HG02571 (cell line): Measurements from ENCODE around the gene ANXA6.

ENCODE experiments used
- ATAC-seq: cut with Tn5 transposase; IDR thresholded peaks from one replicate; pipeline ENCODE4 v1.9.1; 2021; ENCODE audit warnings: mild to moderate bottlenecking, moderate library complexity; ENCODE audit not compliant: unreplicated experiment

ANXA6 gene

DNA sequence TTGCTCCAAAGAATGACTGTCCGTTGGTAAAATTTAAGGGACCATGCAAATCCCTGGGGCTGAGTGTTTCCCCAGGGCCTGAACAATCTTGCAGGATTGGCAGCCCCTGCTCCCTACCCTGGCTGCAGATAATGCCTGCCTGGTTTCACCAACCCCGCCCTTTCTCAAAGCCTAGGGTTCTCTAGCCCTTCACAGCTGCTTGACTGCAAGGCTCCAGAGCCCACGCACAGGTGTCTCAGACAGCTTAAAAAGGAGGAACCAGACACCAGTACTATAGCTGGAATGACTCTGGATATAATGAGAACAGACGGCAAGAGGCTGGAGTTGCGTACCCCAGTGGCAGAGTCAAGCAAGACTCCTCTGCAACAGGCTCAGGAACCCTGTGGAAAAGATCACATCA, 51.5 kb downstream of the ANXA6 start:
- no peak for ATAC-seq

DNA sequence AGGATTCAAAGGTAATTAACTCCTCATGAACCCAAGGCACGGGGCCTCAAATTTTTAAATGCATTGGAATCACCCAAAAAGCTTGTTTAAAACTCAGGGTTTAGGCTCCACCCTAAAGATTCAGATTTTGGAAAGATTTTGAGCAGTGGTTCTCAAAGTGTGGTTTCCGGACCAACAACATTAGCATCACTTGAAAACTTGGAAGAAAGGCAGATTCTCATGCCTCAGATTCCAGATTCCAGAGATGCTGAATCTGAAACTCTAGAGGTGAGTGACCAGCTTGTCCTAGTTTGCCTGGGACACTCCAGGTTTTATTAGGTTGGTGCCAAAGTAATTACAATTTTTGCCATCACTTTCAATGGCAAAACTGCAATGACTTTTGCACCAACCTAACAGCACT, 52.0 kb downstream of the ANXA6 start:
- no peak for ATAC-seq

DNA sequence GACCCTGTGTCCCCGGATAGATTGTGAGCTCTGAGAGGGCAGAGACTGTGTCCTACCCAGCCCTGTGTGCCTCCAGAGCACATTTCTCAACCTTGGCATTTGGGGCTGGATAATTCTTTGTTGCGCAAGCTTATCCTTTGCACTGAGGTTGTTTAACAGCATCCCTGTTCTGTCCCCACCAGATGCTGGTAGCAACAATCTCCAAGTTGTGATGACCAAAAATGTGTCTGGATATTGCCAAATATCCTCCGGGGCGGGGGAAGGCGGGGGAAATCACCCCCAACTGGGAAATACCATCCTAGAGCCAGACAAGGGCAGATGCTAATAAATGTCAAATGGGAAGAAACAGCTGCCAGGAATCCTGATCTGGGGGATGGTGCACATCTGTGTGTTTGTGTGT, 52.8 kb downstream of the ANXA6 start:
- ATAC-seq: no peak

DNA sequence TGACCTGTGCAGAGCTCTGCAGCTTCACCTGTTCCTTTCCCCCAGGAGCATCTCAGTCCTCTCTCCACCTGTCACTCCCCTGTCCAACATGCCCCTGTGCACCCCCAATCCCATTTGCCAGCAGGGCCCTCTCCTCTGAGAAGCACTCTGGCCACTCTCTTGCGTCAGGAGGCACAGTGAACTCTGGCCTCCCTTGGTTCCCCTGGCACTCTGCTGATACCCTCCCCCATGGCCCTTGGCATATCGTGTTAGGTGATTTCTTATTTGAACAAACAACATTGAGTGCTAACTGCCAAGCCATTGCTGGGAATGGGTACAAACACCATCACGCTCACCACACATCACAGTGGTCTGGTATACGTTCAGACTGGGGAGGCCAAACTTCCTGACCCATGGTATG, 55.8 kb downstream of the ANXA6 start:
- no peak for ATAC-seq

DNA sequence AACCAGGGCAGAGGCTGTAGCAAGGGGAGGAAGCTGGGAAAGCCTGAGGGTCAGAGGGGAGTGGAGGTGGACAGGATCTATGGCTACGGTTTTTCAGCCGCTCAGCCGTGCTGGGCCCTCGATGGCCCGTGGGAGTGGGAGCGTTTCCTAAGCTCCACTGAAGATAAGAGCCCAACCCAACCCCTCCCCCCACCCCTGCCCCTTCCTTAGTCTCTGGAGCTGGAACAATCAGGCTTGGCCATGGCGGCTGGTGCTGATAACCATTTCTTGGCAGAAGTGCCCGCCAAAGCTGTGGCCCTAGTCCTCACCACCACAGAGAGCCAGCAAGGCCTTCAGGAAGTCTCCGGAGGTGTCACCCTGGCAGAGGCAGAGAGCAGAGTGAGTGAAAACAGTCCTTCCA, 56.4 kb downstream of the ANXA6 start:
- no peak for ATAC-seq

DNA sequence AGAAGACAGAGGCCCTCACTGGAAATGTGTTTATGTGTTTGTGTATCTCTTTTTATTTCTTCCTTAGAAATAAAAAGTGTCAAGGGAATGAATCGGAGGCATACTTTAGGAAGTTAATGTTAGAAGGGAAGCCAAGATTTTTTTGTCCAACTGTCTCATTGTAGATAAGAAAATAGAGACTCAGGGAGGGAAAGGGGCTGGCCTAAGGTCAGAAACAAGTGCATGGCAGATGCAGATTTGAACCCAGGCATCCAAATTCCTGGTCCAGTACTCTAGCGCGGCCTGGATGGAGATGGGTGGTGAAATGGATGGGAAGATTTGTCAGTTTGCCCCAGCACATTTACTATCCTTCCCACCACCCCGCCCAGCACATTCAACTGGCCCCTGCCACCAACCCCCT, 56.9 kb downstream of the ANXA6 start:
- ATAC-seq: no peak

DNA sequence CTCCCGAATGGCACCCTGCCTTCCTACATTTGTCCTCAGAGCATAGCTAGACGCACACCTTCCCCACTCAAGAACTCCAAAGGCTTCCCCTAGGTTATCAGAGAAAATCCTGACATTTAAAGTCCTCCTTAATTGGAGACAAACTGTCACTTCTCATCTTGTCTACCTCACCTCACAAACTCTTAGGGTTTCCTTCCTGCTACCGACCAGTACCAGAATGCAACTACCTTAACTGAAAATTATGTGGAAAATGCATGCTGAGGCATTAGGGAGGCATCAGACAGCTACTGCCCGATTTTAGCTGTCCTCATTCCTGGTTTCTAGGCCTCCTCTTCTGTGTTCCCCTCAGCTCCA, 58.8 kb downstream of the ANXA6 start:
- ATAC-seq: no peak

DNA sequence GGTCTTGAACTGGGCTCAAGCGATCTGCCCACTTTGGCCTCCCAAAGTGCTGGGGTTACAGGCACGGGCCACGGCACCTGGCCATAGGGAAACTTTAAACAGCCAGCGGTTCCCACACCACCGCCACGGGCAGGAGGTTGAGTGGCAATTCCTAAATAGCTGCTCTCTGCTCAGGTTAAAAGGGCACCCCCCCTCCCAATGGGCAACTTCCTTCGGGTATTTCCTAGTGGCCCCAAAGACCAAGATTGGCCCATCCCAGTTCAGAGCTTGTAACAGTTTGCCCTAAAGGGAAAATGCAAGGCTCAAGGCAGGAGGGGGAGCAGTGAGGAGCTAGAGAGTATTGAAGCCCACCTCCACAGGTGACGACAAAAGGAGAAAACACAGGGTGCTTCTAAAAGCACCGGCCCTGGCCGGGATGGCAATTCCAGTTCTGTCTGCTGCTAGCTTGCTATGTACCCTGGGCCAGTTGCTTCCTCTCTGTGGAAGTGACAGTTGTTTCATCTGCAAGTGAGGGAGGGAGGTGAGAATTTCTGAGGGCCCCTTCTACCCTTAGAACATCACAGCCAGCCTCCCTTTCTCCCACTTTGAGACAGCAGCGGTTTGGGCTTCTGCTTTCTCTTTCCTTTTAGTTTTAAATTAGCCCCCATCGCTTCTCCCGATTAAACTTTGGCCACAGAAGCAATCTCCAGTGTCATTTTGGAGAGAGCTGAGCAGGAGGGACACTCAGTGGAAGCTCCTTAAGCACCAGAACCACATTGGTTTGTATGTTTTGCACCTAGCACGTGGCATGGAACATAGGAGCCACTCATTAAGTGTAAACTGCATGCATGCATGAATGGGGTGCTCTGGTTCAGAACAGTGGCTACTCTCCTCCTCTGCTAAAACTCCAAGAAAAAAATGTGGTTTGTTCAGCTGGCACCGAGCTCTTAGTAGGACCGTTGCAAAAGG, 59.5 kb downstream of the ANXA6 start:
- ATAC-seq: peak; percentile 38

DNA sequence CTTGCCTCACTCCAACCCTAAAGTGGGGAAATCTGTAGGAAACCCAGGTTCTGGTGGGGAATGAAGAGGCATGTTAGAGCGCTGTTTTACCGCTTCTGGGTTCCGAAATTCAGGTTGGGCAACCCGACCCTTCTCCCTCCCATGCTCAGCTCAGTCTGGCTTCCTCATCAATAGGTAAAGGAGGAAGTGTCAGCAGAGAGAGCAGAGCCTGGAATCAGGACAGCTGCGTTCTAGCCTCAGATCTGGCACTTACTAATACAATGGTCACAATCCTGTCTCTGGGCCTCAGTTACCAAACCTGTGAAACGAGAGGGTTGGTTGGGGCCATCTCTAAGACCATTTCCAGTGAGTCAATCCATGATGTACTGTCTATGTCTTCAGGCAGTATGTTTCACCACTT, 60.5 kb downstream of the ANXA6 start:
- ATAC-seq: no peak

DNA sequence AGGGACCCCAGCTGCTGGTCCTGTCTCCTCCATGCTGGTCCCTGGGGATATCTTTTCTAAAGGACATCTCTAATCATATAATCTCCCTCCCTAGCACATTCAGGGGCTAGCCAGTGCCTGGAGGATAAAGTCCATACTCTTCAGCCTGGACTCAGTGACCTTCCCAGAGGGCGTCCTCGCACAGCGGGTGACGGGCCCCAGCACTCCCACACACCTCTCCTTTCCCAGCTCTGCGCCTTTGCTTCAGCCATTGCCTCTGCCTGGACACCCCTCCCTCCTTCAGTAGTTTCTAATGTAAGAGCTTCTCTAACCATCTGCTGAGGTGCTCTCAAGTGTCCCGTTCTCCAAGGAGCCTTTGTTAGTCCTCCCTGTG, 61.6 kb downstream of the ANXA6 start:
- ATAC-seq: no peak

DNA sequence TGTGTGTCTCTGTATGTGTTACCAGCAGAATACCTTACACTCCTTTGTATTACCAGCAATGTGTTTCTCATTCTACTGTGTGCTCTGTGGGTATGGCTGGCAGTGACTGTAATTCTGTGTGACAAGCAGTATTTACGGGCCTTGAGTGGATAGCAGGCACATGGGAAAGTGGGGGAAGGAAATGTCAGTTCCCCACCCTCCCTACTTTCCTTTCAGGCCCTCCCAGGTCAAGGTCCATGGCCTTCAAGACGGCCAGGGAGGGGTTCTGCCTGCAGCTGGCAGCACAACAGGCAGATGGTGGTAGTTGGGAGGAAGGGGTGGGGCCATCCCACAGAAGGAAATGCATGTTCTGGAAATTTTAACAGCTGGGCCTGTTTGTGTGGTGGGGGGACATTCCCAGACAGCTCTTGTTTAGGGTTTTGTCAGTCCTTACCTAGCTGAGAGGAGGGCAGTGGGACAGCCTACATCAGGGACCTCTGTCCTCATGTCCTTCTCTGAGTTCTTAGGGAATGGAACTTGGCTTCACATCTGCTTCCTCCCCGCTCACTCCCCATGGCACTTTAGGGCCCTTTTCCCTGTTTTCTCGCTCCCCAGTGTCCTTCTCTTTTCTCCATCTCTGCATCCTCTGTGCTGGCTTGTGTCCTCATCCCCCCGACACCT, 62.1 kb downstream of the ANXA6 start:
- no peak for ATAC-seq

DNA sequence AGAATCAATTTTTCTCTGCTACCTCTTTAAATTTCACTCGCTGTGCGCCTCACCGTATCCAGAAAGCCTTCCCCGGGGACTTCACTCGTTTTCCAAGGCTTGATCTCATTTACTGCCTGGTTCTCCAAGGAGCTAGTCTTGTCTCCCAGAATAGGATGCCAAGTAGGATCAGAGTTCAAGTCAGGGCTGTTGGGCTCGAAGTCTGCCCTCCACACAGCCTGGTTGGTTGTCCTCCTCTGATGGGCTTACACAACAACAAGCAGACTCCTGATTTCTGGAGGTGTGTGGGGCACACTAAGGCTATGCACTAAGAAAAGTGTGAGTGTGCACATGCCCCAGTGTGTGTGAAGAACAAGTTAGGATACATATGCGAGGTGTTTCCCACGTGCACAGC, 62.7 kb downstream of the ANXA6 start:
- no peak for ATAC-seq

DNA sequence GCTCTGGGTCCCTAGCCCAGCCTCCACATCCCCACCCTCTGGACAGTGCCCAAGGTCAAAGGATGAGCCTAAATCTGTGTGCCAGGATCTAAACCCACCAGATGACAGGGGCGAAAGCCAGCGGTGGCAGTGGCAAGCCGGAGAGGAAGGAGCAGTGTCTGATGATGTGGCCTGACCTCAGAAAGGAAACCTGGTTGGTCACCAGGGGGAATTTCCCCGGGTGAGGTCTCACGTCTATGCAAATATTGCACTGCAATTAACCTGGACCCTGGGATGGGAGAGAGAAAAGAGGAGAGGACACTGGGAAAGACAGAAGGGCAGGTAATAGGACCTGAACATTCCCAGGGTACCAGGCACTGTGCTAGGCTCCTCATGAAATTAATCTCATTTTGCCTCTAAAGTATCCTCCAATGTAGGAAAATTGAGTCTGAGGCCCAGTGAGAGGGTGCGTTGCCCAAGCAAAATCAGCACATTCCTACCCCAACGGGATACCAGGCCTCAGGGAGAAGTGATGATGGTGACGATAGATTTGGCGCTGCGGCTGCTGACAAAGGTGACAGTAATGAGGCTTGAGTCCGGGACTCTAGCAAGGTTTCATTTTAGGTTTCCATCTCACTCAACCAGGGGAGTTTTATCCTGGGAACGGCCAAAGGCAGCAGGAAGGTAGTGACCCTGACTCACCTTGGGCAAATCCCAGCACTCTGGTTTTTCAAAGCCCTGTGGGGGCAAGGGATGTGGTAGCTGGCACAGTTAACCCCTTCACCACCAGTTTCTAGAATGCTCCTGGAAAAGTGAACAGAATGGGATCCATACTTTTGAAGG, 63.3 kb downstream of the ANXA6 start:
- peak; percentile 78 for ATAC-seq

DNA sequence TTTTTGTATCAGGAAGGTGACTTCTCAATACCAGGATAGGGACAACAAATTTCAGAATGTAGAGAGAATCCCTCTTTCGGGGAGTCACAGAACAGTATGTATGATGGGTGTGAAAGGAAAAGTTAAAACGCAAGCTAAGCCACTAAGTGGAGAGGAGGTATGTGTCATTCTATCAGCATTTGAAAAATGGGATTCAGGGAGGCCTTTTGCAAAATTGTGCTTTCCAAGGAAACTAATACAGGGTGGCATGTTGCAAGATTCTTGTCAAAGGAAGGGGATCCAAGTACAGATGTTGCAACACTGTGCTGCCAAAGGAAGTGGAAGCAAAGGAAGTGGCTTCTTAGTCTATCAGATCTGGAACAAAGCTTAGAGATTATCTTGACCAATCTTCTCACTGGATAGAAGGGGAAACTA, 64.1 kb downstream of the ANXA6 start:
- no peak for ATAC-seq

DNA sequence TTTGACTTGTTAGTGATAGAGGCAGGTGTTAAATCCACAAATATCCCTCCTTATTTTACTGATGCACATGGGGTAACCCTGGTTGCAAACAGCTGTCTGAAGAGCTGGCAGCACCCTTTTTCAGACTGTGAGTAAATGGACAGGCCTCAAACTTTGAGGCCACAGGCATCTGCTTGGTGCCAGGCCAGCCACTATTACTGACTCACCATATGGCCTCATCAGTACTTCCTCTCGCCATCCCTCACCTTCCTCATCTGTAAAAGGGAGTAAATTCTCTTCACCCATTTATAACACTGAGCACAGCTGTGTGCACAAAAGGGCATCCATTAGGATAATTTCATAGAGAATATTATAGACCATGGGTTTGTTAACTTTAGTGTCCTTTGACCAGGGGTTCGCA, 64.8 kb downstream of the ANXA6 start:
- ATAC-seq: no peak

DNA sequence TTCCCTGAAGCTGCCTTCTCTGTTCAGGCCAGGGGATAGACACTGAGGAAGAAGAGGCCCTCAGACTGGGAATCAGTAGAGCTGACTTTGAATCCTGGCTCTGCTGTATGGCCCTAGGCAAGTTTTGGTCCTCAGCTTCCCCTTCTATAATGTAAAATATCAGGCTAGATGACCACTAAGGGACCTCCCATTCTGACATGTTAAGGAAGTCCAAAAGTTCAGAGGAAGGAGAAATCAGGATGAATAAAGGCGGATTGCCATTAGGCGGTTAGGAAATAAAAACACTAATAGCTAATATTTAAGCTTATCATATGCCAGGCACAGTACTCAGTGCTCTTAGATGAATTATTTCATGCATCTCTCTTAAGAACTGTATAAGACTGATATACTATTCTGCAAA, 67.9 kb downstream of the ANXA6 start:
- no peak for ATAC-seq

DNA sequence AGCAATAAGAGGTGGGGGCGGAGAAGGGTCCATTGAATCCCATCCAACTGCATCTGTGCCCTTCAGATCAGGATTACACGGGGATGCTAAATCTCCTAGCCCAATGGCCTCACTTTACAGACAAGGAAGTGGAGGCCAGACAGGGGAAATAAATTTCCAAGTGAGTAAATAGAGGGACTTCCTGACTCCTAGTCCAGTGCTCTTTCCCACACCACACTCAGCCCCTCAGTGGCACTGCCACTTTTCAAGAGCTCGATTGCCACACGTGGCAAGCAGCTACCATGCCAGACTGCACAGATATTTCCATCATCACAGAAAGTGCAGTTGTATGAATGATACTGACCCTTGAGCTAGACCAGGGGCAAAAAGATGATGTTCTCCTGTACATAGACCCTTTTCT, 68.6 kb downstream of the ANXA6 start:
- no peak for ATAC-seq

DNA sequence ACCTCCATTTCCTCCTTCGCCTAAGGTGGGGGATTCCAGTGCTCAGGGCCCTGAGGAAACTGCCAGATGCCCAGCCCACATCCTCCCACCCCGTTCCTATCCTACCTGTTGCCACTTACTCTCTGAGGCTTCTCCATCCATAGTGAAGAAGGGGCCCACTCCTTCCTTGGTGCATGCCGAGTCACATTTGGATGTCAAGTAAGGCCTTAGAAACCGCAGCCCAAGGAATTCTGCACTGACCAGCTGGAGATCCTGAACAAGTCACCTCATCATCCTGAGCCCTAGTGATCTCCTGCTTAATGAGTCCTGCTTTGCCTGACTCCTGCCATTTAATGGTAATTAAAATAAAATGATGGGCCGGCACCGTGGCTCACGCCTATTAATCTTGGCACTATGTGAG, 70.1 kb downstream of the ANXA6 start:
- no peak for ATAC-seq

DNA sequence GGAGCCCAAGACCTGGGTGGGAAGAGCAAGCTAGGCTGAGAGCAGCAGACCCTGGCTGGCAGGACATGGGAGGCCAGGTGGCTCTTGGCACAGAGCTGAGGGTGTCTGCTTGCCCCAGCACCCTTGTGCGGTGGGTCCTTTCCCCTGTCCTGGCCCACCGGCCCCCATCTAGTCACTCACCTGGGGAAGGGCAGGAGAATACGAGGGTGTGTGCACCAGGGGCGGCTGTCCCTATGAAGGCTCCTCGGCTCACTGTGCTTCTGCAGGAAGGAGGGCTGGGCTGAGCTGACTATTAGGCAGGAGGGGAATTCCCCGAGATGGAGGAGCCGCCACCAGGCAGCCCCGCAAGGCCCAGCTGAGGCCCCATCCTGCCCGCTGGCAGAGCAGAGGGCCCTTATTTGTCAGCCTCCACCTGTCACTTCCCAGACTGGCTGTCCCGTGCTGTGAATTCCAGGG, 70.6 kb downstream of the ANXA6 start:
- peak; percentile 75 for ATAC-seq

DNA sequence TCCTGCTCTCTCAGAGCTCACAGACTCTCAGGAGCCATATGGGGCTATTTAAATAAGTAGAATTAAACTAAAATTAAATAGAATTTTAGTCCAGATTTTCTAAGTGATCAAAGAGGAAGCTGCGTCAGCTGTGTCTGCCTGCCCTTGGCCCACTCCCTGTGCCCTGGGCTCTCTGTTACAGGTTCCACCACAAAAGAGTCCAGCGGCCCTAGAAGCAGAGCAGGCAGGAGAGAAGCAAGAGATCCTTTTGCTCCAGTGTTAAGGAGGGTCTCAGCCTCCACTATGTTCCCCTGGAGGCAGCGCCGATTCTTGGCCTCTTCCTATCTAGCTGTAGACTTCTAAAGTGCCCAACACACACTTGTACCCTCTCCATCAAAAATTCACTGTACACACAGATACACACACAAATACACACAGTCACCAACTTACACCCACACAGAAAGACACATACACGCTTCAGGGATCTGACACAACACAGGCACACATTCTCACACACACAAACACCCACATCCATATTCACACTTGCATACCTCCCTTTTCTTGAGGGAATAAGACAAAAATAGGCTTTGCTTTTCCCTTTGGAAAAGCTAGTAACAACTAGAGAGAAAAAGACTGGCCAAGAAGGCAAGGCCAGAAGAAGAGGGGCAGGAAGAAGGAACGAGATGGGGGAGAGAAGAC, 71.2 kb downstream of the ANXA6 start:
- no peak for ATAC-seq

DNA sequence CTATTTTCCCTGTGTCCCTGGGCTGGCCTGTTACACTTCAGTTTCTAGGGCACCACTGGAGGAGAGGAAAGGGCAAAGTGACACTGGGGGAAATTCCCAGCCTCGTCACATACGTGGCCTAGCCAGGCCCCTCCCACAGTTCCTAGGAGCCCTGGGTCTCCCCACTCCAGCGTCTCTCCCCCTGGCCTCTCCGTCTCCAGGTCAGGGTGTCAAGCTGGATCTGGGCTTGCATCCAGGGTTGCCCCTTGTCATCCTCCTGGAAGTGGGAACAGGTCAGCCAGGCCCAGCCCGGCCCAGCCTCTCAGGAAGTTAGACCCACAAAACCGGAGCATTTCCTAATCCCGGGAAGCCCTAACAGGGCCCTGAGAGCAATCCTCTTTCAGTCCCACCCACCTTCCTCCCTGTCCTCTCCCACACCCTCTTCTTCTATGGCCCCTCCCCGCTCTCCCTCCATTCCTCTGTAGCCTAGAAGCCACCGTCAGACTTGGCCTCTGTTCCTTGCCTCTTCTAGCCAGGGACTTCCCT, 72.0 kb downstream of the ANXA6 start:
- ATAC-seq: peak; percentile 17
